ENCODE measurements around the gene RBM19. TPM values are rescaled to one million over a fixed set of nuclear protein-coding genes. Genes with fewer than 3 reads are reported as not detected.

Gene RBM19
- total and polyA plus RNA-seq, 2 donors (not counting 1 experiment from before 2014, with no cell fraction given) = 10.5 to 16.5 TPM

DNA sequence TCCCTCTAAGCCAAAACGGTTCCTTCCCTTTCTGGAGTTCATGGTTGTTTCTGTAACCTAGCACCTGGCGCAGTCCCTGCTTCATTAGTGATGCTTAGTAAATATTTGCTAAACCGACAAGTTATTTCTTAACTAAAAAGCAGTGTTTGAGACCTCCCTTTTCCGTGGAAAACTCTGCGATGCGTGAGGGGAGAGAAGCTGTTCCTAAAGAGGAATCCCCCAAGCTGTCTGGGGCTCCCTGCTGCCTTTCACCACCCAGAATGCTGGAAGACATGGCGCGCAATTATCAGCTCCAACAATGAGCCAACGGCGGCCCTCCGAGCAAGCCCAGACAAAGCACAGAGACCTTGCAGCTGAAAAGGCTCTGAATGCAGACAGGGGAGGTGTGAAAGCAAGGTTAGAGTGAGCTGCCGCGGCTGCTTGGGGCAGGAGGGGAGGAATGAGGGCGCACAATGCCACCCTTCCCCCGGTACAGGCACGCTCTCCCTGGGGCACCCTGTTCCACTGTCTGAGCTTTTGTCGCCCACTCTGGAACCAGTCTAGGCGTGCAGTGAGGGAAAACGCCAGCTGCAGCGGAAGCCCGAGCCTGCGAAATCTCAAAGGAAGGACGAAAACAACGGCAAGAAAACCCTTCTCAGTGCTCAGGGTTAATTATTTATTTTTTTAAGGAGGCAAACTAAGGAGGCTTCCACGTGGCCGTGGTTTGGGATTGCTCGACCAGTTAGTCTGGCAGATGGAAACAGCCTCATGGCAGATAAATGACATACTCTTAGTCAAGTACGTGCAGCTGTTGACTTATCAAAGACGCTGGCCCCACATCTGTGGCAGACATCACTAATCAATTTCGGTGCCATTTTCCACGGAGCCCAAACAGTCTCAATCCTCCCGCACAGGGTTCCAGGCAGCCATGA is 66.3 kb downstream of the RBM19 start:
- Histone ChIP-seq H3K4me2 (ENCODE audit: extremely low read depth, insufficient read depth, low read length) (no peak overlapping the region), H3K27ac (ENCODE audit: insufficient read depth, low read length) (no peak overlapping the region), H3K79me2 (ENCODE audit: control insufficient read depth, insufficient read depth, low read length) (no peaks in the 10 kb centered on the region), H3K27me3 (ENCODE audit: control insufficient read depth, insufficient read depth, low read length) (no peaks in the 10 kb centered on the region), H2AFZ (ENCODE audit: low read length) (no peak overlapping the region), H4K20me1 (ENCODE audit: control insufficient read depth, extremely low read depth, insufficient read depth, low read length) (no peaks in the 10 kb centered on the region), H3K9ac (ENCODE audit: insufficient read depth, low read length) (no peak overlapping the region), H3K9me3 (ENCODE audit: control insufficient read depth, insufficient read depth, low read depth, low read length) (no peaks in the 10 kb centered on the region), H3K4me1 (ENCODE audit: control insufficient read depth, extremely low read depth, insufficient read depth, low read length) (peaks cover 3% of the 10 kb centered on the region), H3K4me3 (replicated peaks in 1 of 4; ENCODE audit: control extremely low read depth in 1 of 4, insufficient read depth in 1 of 4, low read depth in 3 of 4, low read length in 4 of 4) (no peak overlapping the region), H3K36me3 (ENCODE audit: control insufficient read depth, insufficient read depth, low read length) (no peaks in the 10 kb centered on the region)
- no peak for DNase-seq (ENCODE audit: low read depth in 2 of 2)
- no peak for TF ChIP-seq EZH2 (IDR thresholded peaks at IDR 0.05; ENCODE audit: low read length, missing control alignments)
- TF ChIP-seq, protein P1, sequence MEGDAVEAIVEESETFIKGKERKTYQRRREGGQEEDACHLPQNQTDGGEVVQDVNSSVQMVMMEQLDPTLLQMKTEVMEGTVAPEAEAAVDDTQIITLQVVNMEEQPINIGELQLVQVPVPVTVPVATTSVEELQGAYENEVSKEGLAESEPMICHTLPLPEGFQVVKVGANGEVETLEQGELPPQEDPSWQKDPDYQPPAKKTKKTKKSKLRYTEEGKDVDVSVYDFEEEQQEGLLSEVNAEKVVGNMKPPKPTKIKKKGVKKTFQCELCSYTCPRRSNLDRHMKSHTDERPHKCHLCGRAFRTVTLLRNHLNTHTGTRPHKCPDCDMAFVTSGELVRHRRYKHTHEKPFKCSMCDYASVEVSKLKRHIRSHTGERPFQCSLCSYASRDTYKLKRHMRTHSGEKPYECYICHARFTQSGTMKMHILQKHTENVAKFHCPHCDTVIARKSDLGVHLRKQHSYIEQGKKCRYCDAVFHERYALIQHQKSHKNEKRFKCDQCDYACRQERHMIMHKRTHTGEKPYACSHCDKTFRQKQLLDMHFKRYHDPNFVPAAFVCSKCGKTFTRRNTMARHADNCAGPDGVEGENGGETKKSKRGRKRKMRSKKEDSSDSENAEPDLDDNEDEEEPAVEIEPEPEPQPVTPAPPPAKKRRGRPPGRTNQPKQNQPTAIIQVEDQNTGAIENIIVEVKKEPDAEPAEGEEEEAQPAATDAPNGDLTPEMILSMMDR (conservative IDR thresholded peaks at IDR 0.05 in 1 of 2, IDR thresholded peaks at IDR 0.05 in 1 of 2; ENCODE audit: low read depth in 1 of 2, low read length in 2 of 2) = no peak

DNA sequence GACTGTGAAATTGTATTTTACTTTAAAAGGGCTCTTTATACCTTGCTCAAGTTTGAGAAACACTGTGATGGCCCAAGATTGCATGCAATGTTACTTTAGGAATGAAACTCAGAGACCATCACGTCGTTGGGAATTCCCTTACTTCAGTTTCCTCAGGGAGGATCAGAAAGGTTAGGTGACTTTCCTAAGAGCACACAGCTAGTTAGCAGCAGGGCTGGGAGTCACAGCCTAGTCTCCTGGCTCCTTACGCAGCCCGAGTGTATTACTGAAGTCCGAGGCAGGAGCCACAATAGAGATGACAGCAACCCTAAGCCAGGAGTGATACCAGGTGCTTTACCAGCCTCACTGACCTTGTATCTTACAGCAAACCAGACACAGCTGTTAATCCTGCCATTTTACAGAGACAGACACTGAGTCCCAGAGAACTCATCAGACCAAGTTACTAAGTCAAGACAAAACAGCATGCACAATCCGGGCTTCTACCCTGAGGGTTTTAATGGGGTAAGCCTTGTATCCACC is 67.0 kb downstream of the RBM19 start:
- peaks cover 3% of the 10 kb centered on the region for H3K4me1 ChIP-seq (ENCODE audit: control insufficient read depth, extremely low read depth, insufficient read depth, low read length)
- H3K27me3 ChIP-seq (ENCODE audit: control insufficient read depth, insufficient read depth, low read length) = no peaks in the 10 kb centered on the region
- no peak overlapping the region for H2AFZ ChIP-seq (ENCODE audit: low read length)
- TF ChIP-seq EZH2 (IDR thresholded peaks at IDR 0.05; ENCODE audit: low read length, missing control alignments) = no peak
- TF ChIP-seq, protein P1 (conservative IDR thresholded peaks at IDR 0.05 in 1 of 2, IDR thresholded peaks at IDR 0.05 in 1 of 2; ENCODE audit: low read depth in 1 of 2, low read length in 2 of 2) = no peak
- DNase-seq (ENCODE audit: low read depth in 2 of 2) = no peak
- H3K27ac ChIP-seq (ENCODE audit: insufficient read depth, low read length) = no peak overlapping the region
- H3K4me3 ChIP-seq (replicated peaks in 1 of 4; ENCODE audit: control extremely low read depth in 1 of 4, insufficient read depth in 1 of 4, low read depth in 3 of 4, low read length in 4 of 4) = no peak overlapping the region
- H3K36me3 ChIP-seq (ENCODE audit: control insufficient read depth, insufficient read depth, low read length) = no peaks in the 10 kb centered on the region
- H3K79me2 ChIP-seq (ENCODE audit: control insufficient read depth, insufficient read depth, low read length) = no peaks in the 10 kb centered on the region
- H4K20me1 ChIP-seq (ENCODE audit: control insufficient read depth, extremely low read depth, insufficient read depth, low read length) = no peaks in the 10 kb centered on the region
- H3K9me3 ChIP-seq (ENCODE audit: control insufficient read depth, insufficient read depth, low read depth, low read length) = no peaks in the 10 kb centered on the region
- H3K4me2 ChIP-seq (ENCODE audit: extremely low read depth, insufficient read depth, low read length) = no peak overlapping the region
- no peak overlapping the region for H3K9ac ChIP-seq (ENCODE audit: insufficient read depth, low read length)

DNA sequence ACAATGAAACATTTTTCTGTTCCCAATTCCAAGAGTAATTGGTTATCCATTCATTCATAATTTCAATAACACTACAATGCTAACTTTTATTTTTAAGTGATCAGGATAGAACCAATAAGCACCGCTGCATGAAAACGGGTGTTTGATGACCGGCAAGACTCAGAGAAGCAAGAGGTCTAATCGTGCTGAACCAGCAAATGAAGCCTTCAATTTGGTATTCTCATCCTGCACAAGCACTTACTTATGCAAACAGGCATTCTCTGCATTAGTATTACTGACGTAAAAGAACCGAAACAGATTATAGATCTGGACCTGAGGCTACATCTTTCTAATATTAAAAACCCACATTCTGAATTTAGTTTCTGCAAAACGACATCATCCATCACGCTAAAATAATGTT is 67.7 kb downstream of the RBM19 start:
- Histone ChIP-seq H3K36me3 (ENCODE audit: control insufficient read depth, insufficient read depth, low read length) (no peaks in the 10 kb centered on the region), H3K9me3 (ENCODE audit: control insufficient read depth, insufficient read depth, low read depth, low read length) (no peaks in the 10 kb centered on the region), H4K20me1 (ENCODE audit: control insufficient read depth, extremely low read depth, insufficient read depth, low read length) (no peaks in the 10 kb centered on the region), H2AFZ (ENCODE audit: low read length) (no peak overlapping the region), H3K27me3 (ENCODE audit: control insufficient read depth, insufficient read depth, low read length) (no peaks in the 10 kb centered on the region), H3K4me2 (ENCODE audit: extremely low read depth, insufficient read depth, low read length) (no peak overlapping the region), H3K4me3 (replicated peaks in 1 of 4; ENCODE audit: control extremely low read depth in 1 of 4, insufficient read depth in 1 of 4, low read depth in 3 of 4, low read length in 4 of 4) (no peak overlapping the region), H3K4me1 (ENCODE audit: control insufficient read depth, extremely low read depth, insufficient read depth, low read length) (peaks cover 3% of the 10 kb centered on the region), H3K79me2 (ENCODE audit: control insufficient read depth, insufficient read depth, low read length) (no peaks in the 10 kb centered on the region), H3K9ac (ENCODE audit: insufficient read depth, low read length) (no peak overlapping the region), H3K27ac (ENCODE audit: insufficient read depth, low read length) (no peak overlapping the region)
- DNase-seq (ENCODE audit: low read depth in 2 of 2) = no peak
- TF ChIP-seq EZH2 (IDR thresholded peaks at IDR 0.05; ENCODE audit: low read length, missing control alignments) = no peak
- TF ChIP-seq, protein P1 (conservative IDR thresholded peaks at IDR 0.05 in 1 of 2, IDR thresholded peaks at IDR 0.05 in 1 of 2; ENCODE audit: low read depth in 1 of 2, low read length in 2 of 2) = no peak
